ENCODE results near the gene CEP112. TPM values are rescaled to one million over a fixed set of nuclear protein-coding genes. Genes with fewer than 3 reads are reported as not detected.

The CEP112 gene
- total RNA-seq, 1 experiment from 2014 or later: 9.5 TPM

DNA sequence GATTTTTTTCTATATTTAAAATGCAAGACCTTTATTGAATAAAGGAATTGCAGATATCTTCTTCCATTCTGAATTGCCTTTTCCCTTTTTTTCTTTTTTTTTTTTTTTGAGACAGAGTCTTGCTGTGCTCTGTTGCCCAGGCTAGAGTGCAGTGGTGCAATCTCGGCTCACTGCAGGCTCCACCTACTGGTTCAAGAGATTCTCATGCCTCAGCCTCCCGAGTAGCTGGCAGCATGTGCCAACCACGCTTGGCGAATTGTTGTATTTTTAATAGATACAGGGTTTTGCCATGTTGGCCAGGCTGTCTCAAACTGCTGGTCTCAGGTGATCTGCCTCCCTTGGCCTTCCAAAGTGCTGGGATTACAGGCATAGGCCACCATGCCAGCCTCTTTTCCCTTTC lies 151.5 kb downstream of the CEP112 start:
- in situ Hi-C loops (cut with HindIII; ENCODE audit: low pct_unique_long_range_greater_than_20kb, low sequenced_read_pairs): no loop called here

DNA sequence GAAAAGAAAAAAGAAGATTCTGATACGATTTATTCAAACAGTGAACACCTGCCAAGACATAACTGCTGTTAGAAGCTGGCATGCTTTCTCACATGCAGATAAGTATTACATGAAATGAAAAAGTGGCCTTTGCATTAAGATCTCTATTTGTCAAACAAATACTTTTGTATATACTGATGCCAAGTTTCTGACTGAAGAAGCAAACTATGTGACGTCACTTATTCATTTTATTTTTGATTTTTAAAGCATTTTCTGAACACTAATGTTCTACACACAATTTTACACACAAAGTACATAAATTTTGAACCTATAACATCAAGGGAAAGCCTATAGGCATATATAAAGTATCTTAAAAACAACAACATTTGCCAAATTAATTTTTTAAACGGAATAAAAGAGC lies 153.8 kb downstream of the CEP112 start:
- H3K27me3 ChIP-seq (ENCODE audit: control insufficient read depth, insufficient read depth, low read length): no peaks in the 10 kb centered on the region
- H3K9me3 ChIP-seq (ENCODE audit: control insufficient read depth, insufficient read depth, low read depth, low read length): no peaks in the 10 kb centered on the region
- no peaks in the 10 kb centered on the region for H3K36me3 ChIP-seq (ENCODE audit: control insufficient read depth, insufficient read depth, low read length)
- no TSS peak for BruUV-seq (replicated peaks)
- no peak overlapping the region for H3K27ac ChIP-seq (ENCODE audit: low read length)
- H3K4me3 ChIP-seq (ENCODE audit: low read depth in 2 of 2, low read length in 2 of 2): no peak overlapping the region
- no peak for DNase-seq (ENCODE audit: low read depth, low spot score)
- ChIA-PET CTCF (no interaction called here), POLR2A (no interaction called here)
- TF ChIP-seq, protein P1, sequence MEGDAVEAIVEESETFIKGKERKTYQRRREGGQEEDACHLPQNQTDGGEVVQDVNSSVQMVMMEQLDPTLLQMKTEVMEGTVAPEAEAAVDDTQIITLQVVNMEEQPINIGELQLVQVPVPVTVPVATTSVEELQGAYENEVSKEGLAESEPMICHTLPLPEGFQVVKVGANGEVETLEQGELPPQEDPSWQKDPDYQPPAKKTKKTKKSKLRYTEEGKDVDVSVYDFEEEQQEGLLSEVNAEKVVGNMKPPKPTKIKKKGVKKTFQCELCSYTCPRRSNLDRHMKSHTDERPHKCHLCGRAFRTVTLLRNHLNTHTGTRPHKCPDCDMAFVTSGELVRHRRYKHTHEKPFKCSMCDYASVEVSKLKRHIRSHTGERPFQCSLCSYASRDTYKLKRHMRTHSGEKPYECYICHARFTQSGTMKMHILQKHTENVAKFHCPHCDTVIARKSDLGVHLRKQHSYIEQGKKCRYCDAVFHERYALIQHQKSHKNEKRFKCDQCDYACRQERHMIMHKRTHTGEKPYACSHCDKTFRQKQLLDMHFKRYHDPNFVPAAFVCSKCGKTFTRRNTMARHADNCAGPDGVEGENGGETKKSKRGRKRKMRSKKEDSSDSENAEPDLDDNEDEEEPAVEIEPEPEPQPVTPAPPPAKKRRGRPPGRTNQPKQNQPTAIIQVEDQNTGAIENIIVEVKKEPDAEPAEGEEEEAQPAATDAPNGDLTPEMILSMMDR (IDR thresholded peaks at IDR 0.05): no peak
- TF ChIP-seq SIN3A (IDR thresholded peaks at IDR 0.05; ENCODE audit: borderline replicate concordance, insufficient read depth, low read depth, low read length): no peak
- no peak for TF ChIP-seq POLR2AphosphoS5 (IDR thresholded peaks at IDR 0.05; ENCODE audit: low read depth, low read length)
- no peak for TF ChIP-seq TCF7L2 (IDR thresholded peaks at IDR 0.05; ENCODE audit: low read depth, low read length)
- TF ChIP-seq, protein P2, sequence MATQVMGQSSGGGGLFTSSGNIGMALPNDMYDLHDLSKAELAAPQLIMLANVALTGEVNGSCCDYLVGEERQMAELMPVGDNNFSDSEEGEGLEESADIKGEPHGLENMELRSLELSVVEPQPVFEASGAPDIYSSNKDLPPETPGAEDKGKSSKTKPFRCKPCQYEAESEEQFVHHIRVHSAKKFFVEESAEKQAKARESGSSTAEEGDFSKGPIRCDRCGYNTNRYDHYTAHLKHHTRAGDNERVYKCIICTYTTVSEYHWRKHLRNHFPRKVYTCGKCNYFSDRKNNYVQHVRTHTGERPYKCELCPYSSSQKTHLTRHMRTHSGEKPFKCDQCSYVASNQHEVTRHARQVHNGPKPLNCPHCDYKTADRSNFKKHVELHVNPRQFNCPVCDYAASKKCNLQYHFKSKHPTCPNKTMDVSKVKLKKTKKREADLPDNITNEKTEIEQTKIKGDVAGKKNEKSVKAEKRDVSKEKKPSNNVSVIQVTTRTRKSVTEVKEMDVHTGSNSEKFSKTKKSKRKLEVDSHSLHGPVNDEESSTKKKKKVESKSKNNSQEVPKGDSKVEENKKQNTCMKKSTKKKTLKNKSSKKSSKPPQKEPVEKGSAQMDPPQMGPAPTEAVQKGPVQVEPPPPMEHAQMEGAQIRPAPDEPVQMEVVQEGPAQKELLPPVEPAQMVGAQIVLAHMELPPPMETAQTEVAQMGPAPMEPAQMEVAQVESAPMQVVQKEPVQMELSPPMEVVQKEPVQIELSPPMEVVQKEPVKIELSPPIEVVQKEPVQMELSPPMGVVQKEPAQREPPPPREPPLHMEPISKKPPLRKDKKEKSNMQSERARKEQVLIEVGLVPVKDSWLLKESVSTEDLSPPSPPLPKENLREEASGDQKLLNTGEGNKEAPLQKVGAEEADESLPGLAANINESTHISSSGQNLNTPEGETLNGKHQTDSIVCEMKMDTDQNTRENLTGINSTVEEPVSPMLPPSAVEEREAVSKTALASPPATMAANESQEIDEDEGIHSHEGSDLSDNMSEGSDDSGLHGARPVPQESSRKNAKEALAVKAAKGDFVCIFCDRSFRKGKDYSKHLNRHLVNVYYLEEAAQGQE (IDR thresholded peaks at IDR 0.05; ENCODE audit: insufficient read depth in 1 of 2, low read depth in 2 of 2, low read length in 1 of 2): no peak
- in situ Hi-C loops (cut with HindIII; ENCODE audit: low pct_unique_long_range_greater_than_20kb, low sequenced_read_pairs): no loop called here
- intact Hi-C loops (cut with micrococcal nuclease; ENCODE audit: unreplicated experiment): no loop called here
- no peak for ATAC-seq
- no peaks in the 10 kb centered on the region for H3K4me1 ChIP-seq (ENCODE audit: control insufficient read depth, insufficient read depth, low read length)

More for the DNA sequence above, 151.5 kb downstream of the CEP112 start:
- POLR2A ChIA-PET: interaction anchor here (0.7 kb wide), 1 partner anchor 9 kb away, joined by 3 read pairs; no protein-coding TSS in a partner anchor
- ATAC-seq (no peak), DNase-seq (ENCODE audit: low read depth, low spot score) (no peak)
- intact Hi-C loops (cut with micrococcal nuclease; ENCODE audit: unreplicated experiment): no loop called here
- no peaks in the 10 kb centered on the region for H3K9me3 ChIP-seq (ENCODE audit: control insufficient read depth, insufficient read depth, low read depth, low read length)
- no peaks in the 10 kb centered on the region for H3K27me3 ChIP-seq (ENCODE audit: control insufficient read depth, insufficient read depth, low read length)
- no peak overlapping the region for H3K4me3 ChIP-seq (ENCODE audit: low read depth in 2 of 2, low read length in 2 of 2)
- no peak overlapping the region for H3K27ac ChIP-seq (ENCODE audit: low read length)
- TF ChIP-seq, protein P1 (IDR thresholded peaks at IDR 0.05): peak; percentile 36
- no peak for TF ChIP-seq TCF7L2 (IDR thresholded peaks at IDR 0.05; ENCODE audit: low read depth, low read length)
- CTCF ChIA-PET: interaction anchor here (0.7 kb wide), 2 partner anchors 256 to 416 kb away, joined by 4 to 6 read pairs; no protein-coding TSS in a partner anchor
- H3K4me1 ChIP-seq (ENCODE audit: control insufficient read depth, insufficient read depth, low read length): no peaks in the 10 kb centered on the region
- no peaks in the 10 kb centered on the region for H3K36me3 ChIP-seq (ENCODE audit: control insufficient read depth, insufficient read depth, low read length)
- BruUV-seq (replicated peaks): no TSS peak
